Gastrocnemius medialis (tissue), 4 donors: ENCODE results near the gene ZNF536. TPM values are rescaled to one million over a fixed set of nuclear protein-coding genes. Genes with fewer than 3 reads are reported as not detected.

Source experiments
- ATAC-seq, 2 donors: fragments of 150-250 bp; one replicate each; pipeline ENCODE4 v1.9.1; 2016
- DNase-seq, 2 donors: peaks; one replicate each; pipeline ENCODE4 v3.0.0-alpha.2; 2019
- H3K27ac ChIP-seq, 4 donors: fragments of 200-600 bp; sonication (generic); 1 replicate in 1 of 4; 2 replicates in 3 of 4; pipeline ENCODE4 v1.5.1; 2016 to 2018; ENCODE audit warnings: mild to moderate bottlenecking in 2 of 4, moderate library complexity in 1 of 4
- H3K27me3 ChIP-seq, 3 donors: fragments of 200-600 bp; sonication (generic) in 2 of 3; 1 replicate in 1 of 3; 2 replicates in 2 of 3; pipeline versions ENCODE4 v1.5.1 to v1.6.0; 2016 to 2019; ENCODE audit warnings: mild to moderate bottlenecking in 1 of 3, moderate library complexity in 1 of 3
- H3K36me3 ChIP-seq, 2 donors: fragments of 200-600 bp; sonication (generic) in 1 of 2; one replicate each; pipeline ENCODE4 v1.5.1; 2017 to 2018
- H3K4me1 ChIP-seq, 2 donors: fragments of 200-600 bp; sonication (generic) in 1 of 2; one replicate each; pipeline ENCODE4 v1.5.1; 2016 to 2017; ENCODE audit warnings: mild to moderate bottlenecking in 2 of 2
- H3K4me3 ChIP-seq, 4 donors: fragments of 200-600 bp; sonication (generic) in 3 of 4; 1 replicate in 1 of 4; 2 replicates in 3 of 4; pipeline ENCODE4 v1.5.1; 2016 to 2019; ENCODE audit warnings: mild to moderate bottlenecking in 2 of 4
- H3K9me3 ChIP-seq, 3 donors: fragments of 200-600 bp; sonication (generic) in 2 of 3; 1 replicate in 1 of 3; 2 replicates in 2 of 3; pipeline ENCODE4 v1.5.1; 2016 to 2019
- POLR2A ChIP-seq, 2 donors: fragments of 450-650 bp; IDR thresholded peaks; one replicate each; pipeline ENCODE4 v1.6.1; 2017; ENCODE audit warnings: antibody characterized with exemption in 2 of 2, mild to moderate bottlenecking in 2 of 2, moderate library complexity in 2 of 2
- in situ Hi-C, 4 donors: fragments of 200-750 bp; cut with MboI; loops; one replicate each; pipeline versions ENCODE4 v1.15.0 to v1.8.0; 2017; ENCODE audit warnings: low sequenced_read_pairs in 4 of 4
- intact Hi-C: fragments of 100-400 bp; cut with DNase I; formaldehyde crosslinking; loops from one replicate; pipeline ENCODE4 v1.15.1; 2023; ENCODE audit warnings: low total_unique reads
- total RNA-seq, 4 donors: library from RNA; depleted of rRNA; stranded (reverse); fragments of >200 nt; gene quantifications; one replicate each; pipeline versions ENCODE4 v1.1.0 to v1.2.3, GENCODE V29; 2016
- TF ChIP-seq, protein P1 (sequence below), 5 experiments: fragments of 450-650 bp in 3 of 5; fragments of 200-600 bp in 2 of 5; sonication (generic) in 2 of 5; IDR thresholded peaks in 4 of 5; conservative IDR thresholded peaks in 1 of 5; 1 replicate in 4 of 5; 2 replicates in 1 of 5; pipeline ENCODE4 v1.5.1; 2016 to 2019; ENCODE audit warnings: antibody characterized with exemption in 5 of 5, mild to moderate bottlenecking in 3 of 5, moderate library complexity in 3 of 5

The ZNF536 gene
- total RNA-seq, 4 donors from 2014 or later, result 0.12 to 0.44 (median 0.20) TPM; not detected in 1

DNA sequence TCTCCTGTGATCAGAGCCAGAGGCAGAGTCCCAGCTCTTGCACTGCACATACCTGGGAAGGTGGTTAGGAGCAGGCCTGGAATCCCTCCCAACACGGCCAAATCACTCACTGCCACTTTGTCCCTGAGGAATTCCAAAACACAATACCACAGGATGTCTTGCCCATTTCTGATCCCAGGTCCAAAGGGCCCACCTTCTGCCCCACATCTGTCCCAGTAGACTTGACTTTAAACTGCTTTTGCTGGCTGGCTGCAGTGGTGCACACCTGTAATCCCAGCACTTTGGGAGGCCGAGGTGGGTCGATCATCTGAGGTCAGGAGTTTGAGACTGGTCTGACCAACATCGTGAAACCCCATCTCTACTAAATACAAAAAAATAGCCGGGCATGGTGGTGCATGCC is 18.9 kb downstream of the ZNF536 start:
- Histone ChIP-seq H3K4me1 (no peaks in the 10 kb centered on the region), H3K9me3 (no peaks in the 10 kb centered on the region), H3K36me3 (no peaks in the 10 kb centered on the region), H3K4me3 (no peak overlapping the region), H3K27ac (no peak overlapping the region), H3K27me3 (peaks cover 0 to 4% (median 0%) of the 10 kb centered on the region in 3 donors)
- DNase-seq (no peak), ATAC-seq (no peak)
- in situ Hi-C loops (no loop called here), intact Hi-C loops (no loop called here)
- TF ChIP-seq POLR2A (IDR thresholded peaks at IDR 0.05), result no peak
- TF ChIP-seq, protein P1, sequence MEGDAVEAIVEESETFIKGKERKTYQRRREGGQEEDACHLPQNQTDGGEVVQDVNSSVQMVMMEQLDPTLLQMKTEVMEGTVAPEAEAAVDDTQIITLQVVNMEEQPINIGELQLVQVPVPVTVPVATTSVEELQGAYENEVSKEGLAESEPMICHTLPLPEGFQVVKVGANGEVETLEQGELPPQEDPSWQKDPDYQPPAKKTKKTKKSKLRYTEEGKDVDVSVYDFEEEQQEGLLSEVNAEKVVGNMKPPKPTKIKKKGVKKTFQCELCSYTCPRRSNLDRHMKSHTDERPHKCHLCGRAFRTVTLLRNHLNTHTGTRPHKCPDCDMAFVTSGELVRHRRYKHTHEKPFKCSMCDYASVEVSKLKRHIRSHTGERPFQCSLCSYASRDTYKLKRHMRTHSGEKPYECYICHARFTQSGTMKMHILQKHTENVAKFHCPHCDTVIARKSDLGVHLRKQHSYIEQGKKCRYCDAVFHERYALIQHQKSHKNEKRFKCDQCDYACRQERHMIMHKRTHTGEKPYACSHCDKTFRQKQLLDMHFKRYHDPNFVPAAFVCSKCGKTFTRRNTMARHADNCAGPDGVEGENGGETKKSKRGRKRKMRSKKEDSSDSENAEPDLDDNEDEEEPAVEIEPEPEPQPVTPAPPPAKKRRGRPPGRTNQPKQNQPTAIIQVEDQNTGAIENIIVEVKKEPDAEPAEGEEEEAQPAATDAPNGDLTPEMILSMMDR (IDR thresholded peaks at IDR 0.05 in 4 of 5, conservative IDR thresholded peaks at IDR 0.05 in 1 of 5), result no peak

DNA sequence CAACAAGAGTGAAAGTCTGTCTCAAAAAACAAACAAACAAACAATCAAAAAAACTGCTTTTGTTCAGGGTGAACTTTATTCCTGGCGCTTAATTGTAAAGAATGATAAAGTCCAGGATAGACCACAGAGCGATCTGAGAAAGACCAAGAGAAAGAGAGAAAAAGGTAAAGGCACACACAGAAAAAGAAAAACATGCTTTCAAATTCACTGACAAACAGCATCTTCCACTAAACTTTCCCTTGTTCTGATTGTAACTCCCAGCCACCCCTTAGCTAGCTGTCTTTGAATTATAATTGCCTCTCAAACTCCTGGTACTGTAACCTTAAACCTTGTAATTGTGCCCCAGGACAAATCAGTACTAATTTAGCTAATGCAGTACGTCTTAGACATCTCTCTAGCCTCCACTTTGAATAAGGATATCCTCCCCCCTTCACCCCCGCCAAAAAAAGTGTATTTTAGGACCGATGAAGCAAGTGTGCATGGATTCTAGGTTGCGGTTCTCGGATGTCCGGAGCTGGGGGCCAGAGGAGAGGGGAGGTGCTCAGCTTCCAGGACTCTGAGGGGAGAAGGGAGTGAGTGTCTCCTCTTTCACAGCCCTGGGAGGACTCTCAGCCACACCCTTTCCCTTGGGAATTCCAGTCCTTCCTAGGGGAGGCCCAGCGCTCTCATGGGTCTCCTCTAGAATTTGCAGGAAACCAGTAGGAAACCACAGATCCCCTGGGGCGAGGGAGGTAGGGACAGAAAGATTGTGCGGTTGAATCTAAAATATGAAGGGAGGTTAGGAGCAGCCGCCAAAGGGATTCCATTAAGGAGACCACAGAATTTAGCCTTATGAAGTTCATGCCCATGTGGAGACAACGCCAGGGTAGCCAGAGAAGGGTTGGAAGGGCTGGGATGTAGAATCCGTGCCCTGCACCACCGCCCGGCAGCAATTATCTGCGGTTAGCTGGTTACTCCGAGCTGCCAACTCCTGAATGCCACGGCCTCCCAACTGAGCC is 19.7 kb downstream of the ZNF536 start:
- in situ Hi-C loops, result no loop called here
- no peak overlapping the region for H3K4me3 ChIP-seq
- peaks cover 0 to 4% (median 0%) of the 10 kb centered on the region in 3 donors for H3K27me3 ChIP-seq
- no peaks in the 10 kb centered on the region for H3K36me3 ChIP-seq
- DNase-seq (no peak), ATAC-seq (no peak)
- H3K4me1 ChIP-seq, result no peaks in the 10 kb centered on the region
- no peak for TF ChIP-seq POLR2A (IDR thresholded peaks at IDR 0.05)
- TF ChIP-seq, protein P1 (IDR thresholded peaks at IDR 0.05 in 4 of 5, conservative IDR thresholded peaks at IDR 0.05 in 1 of 5), result no peak
- no peak overlapping the region for H3K27ac ChIP-seq
- no peaks in the 10 kb centered on the region for H3K9me3 ChIP-seq
- intact Hi-C loops, result no loop called here

DNA sequence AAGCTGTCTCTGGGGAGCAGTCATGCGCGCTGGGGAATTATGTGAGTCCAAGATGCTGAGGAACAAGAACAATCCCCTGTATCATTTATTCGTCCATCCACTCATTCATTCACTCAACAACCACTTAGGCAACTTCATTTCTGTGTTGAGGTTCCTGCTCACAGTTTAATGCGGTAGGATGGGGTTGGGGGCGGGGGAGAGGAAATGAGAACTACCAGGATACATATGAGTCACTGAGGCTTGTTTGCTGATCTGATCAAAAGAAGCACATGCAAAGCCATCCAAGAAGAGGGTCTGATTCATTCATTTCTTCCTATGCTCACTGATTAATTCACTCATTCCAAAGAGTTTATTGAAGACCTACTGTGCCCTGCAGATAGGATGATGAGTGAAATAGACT is 20.9 kb downstream of the ZNF536 start:
- H3K27ac ChIP-seq, result no peak overlapping the region
- H3K27me3 ChIP-seq, result peaks cover 0 to 4% (median 0%) of the 10 kb centered on the region in 3 donors
- DNase-seq (no peak), ATAC-seq (no peak)
- in situ Hi-C loops (no loop called here), intact Hi-C loops (no loop called here)
- TF ChIP-seq, protein P1 (IDR thresholded peaks at IDR 0.05 in 4 of 5, conservative IDR thresholded peaks at IDR 0.05 in 1 of 5), result no peak
- TF ChIP-seq POLR2A (IDR thresholded peaks at IDR 0.05), result no peak
- H3K4me3 ChIP-seq, result no peak overlapping the region
- H3K9me3 ChIP-seq, result no peaks in the 10 kb centered on the region
- H3K36me3 ChIP-seq, result no peaks in the 10 kb centered on the region
- no peaks in the 10 kb centered on the region for H3K4me1 ChIP-seq

DNA sequence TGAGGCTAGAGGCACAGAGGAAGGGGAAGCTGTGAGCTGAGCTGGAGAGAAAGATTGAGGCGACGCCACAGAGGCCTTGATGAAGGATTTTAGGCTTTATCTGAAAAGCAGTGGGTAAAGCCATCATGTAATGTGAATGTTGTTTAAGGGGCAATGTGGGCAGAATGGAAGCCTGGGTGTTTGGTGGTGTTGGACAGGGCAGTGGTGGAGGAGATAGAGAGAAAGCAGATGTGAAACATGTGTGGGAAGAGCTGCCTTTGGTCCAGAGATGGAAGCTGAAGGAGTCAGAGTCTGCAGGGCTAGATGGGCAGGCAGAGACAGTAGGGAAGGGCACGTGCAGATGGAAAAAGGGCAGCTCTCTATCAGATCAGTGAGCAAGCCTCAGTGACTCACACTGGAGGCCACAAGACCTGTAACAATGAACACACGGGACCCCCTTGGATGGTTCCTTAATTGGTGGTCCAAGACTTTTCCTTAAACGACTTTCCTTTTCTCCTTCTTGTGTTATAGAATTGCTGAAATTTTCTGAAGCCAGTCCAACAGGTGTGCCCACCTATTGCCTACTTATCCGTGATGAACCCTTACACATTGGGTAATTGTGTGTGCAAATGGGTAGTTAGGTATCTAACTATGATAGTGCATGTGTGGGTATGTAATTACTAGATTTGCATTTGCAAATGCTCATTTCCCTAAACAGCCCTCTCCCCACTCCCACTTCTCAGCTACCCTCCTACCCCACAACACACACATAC is 21.7 kb downstream of the ZNF536 start:
- intact Hi-C loops, result no loop called here
- in situ Hi-C loops, result no loop called here
- Histone ChIP-seq H3K36me3 (no peaks in the 10 kb centered on the region), H3K4me1 (no peaks in the 10 kb centered on the region), H3K4me3 (no peak overlapping the region), H3K9me3 (no peaks in the 10 kb centered on the region), H3K27ac (no peak overlapping the region), H3K27me3 (peaks cover 0 to 4% (median 0%) of the 10 kb centered on the region in 3 donors)
- TF ChIP-seq, protein P1 (IDR thresholded peaks at IDR 0.05 in 4 of 5, conservative IDR thresholded peaks at IDR 0.05 in 1 of 5), result no peak
- no peak for TF ChIP-seq POLR2A (IDR thresholded peaks at IDR 0.05)
- no peak for DNase-seq
- no peak for ATAC-seq
